ENCODE results near the gene DROSHA. TPM values are rescaled to one million over a fixed set of nuclear protein-coding genes. Genes with fewer than 3 reads are reported as not detected.

The DROSHA gene
- total and polyA plus RNA-seq, 2 donors (not counting 3 experiments of a cell fraction or from before 2014, with no cell fraction given): 49.1 to 96.4 TPM

- no peak for TF ChIP-seq JUN (IDR thresholded peaks at IDR 0.05; ENCODE audit: borderline replicate concordance, insufficient read depth, insufficient read length, low read depth)
- TF ChIP-seq MYC (IDR thresholded peaks at IDR 0.05; ENCODE audit: low read depth, low read length): no peak
- TF ChIP-seq POLR2A (IDR thresholded peaks at IDR 0.05; ENCODE audit: low read depth, low read length): no peak
- TF ChIP-seq CTCF (IDR thresholded peaks at IDR 0.05; ENCODE audit: extremely low read depth in 1 of 2, insufficient read depth in 1 of 2, low read depth in 1 of 2, low read length in 2 of 2): no peak
- TF ChIP-seq EZH2 (IDR thresholded peaks at IDR 0.05; ENCODE audit: borderline replicate concordance, low read depth, low read length, severe bottlenecking): no peak
- peaks cover 2% of the 10 kb centered on the region for H3K9me1 ChIP-seq (replicated peaks; ENCODE audit: control insufficient read depth, extremely low read depth, insufficient read depth, low read length)
These were observed 62.4 kb downstream of the DROSHA start for GRCh38 chr5:31469466-31469865.

GRCh38 chr5:31465291-31465690, 66.6 kb downstream of the DROSHA start:
- peaks cover 2% of the 10 kb centered on the region for H3K4me1 ChIP-seq (ENCODE audit: control insufficient read depth, extremely low read depth, insufficient read depth, low read length)
- H3K4me3 ChIP-seq (replicated peaks in 1 of 3; ENCODE audit: insufficient read depth in 1 of 3, low read depth in 1 of 3, low read length in 3 of 3): no peak overlapping the region
- TF ChIP-seq EZH2 (IDR thresholded peaks at IDR 0.05; ENCODE audit: borderline replicate concordance, low read depth, low read length, severe bottlenecking): no peak
- TF ChIP-seq MYC (IDR thresholded peaks at IDR 0.05; ENCODE audit: low read depth, low read length): no peak
- no peak for TF ChIP-seq CTCF (IDR thresholded peaks at IDR 0.05; ENCODE audit: extremely low read depth in 1 of 2, insufficient read depth in 1 of 2, low read depth in 1 of 2, low read length in 2 of 2)
- no peak for TF ChIP-seq POLR2AphosphoS5 (IDR thresholded peaks at IDR 0.05; ENCODE audit: insufficient read depth, low read depth, low read length)
- TF ChIP-seq JUN (IDR thresholded peaks at IDR 0.05; ENCODE audit: borderline replicate concordance, insufficient read depth, insufficient read length, low read depth): no peak
- TF ChIP-seq GATA2 (IDR thresholded peaks at IDR 0.05; ENCODE audit: insufficient read depth, insufficient read length, low read depth, low read length): no peak
- no peak for TF ChIP-seq MAX (IDR thresholded peaks at IDR 0.05; ENCODE audit: insufficient read depth, insufficient read length)
- TF ChIP-seq POLR2A (IDR thresholded peaks at IDR 0.05; ENCODE audit: low read depth, low read length): no peak
- no peak for TF ChIP-seq FOS (IDR thresholded peaks at IDR 0.05; ENCODE audit: borderline replicate concordance, insufficient read depth, low read length)
- no peaks in the 10 kb centered on the region for H4K20me1 ChIP-seq (replicated peaks; ENCODE audit: control insufficient read depth, extremely low read depth, insufficient read depth, low read length)
- no peaks in the 10 kb centered on the region for H3K79me2 ChIP-seq (ENCODE audit: control insufficient read depth, insufficient read depth, low read length)
- H3K4me2 ChIP-seq (ENCODE audit: insufficient read depth, low read length): no peak overlapping the region
- no peak overlapping the region for H3K27ac ChIP-seq (ENCODE audit: insufficient read depth, low read depth, low read length)
- peaks cover 4 to 14% of the 10 kb centered on the region in 2 experiments for H3K36me3 ChIP-seq (ENCODE audit: control insufficient read depth in 2 of 2, extremely low read depth in 1 of 2, insufficient read depth in 2 of 2, low read length in 2 of 2)
- intact Hi-C loops (cut with micrococcal nuclease) (no loop called here), dilution Hi-C loops (cut with MboI; ENCODE audit: extremely low pct_ligation_motif_present, low sequenced_read_pairs) (no loop called here)
- BruUV-seq (replicated peaks): no TSS peak
- POLR2A ChIA-PET: no interaction called here
- H3K9ac ChIP-seq (replicated peaks; ENCODE audit: extremely low read depth, insufficient read depth, low read length): no peak overlapping the region
- peaks cover 2% of the 10 kb centered on the region for H3K9me1 ChIP-seq (replicated peaks; ENCODE audit: control insufficient read depth, extremely low read depth, insufficient read depth, low read length)
- no peaks in the 10 kb centered on the region for H3K9me3 ChIP-seq (replicated peaks; ENCODE audit: control insufficient read depth, insufficient read depth, low read length)
- DNase-seq (ENCODE audit: low read depth, low spot score) (no peak), FAIRE-seq (no peak)
- CTCF ChIA-PET: no interaction called here
- no peak overlapping the region for H2AFZ ChIP-seq (ENCODE audit: low read depth, low read length)
- H3K27me3 ChIP-seq (ENCODE audit: control insufficient read depth in 2 of 2, insufficient read depth in 2 of 2, low read length in 2 of 2): no peaks in the 10 kb centered on the region

More at GRCh38 chr5:31469466-31469865, 62.4 kb downstream of the DROSHA start:
- H3K36me3 ChIP-seq (ENCODE audit: control insufficient read depth in 2 of 2, extremely low read depth in 1 of 2, insufficient read depth in 2 of 2, low read length in 2 of 2): peaks cover 2 to 4% of the 10 kb centered on the region in 2 experiments
- no peak overlapping the region for H2AFZ ChIP-seq (ENCODE audit: low read depth, low read length)
- no peak overlapping the region for H3K4me3 ChIP-seq (replicated peaks in 1 of 3; ENCODE audit: insufficient read depth in 1 of 3, low read depth in 1 of 3, low read length in 3 of 3)
- CTCF ChIA-PET: no interaction called here
- H3K27ac ChIP-seq (ENCODE audit: insufficient read depth, low read depth, low read length): no peak overlapping the region
- DNase-seq (ENCODE audit: low read depth, low spot score) (no peak), FAIRE-seq (no peak)
- intact Hi-C loops (cut with micrococcal nuclease): no loop called here
- no peaks in the 10 kb centered on the region for H4K20me1 ChIP-seq (replicated peaks; ENCODE audit: control insufficient read depth, extremely low read depth, insufficient read depth, low read length)
- dilution Hi-C loops (cut with MboI; ENCODE audit: extremely low pct_ligation_motif_present, low sequenced_read_pairs): no loop called here
- peaks cover 10% of the 10 kb centered on the region for H3K4me1 ChIP-seq (ENCODE audit: control insufficient read depth, extremely low read depth, insufficient read depth, low read length)
- no peak overlapping the region for H3K4me2 ChIP-seq (ENCODE audit: insufficient read depth, low read length)
- H3K79me2 ChIP-seq (ENCODE audit: control insufficient read depth, insufficient read depth, low read length): no peaks in the 10 kb centered on the region
- no peak overlapping the region for H3K9ac ChIP-seq (replicated peaks; ENCODE audit: extremely low read depth, insufficient read depth, low read length)
- H3K9me3 ChIP-seq (replicated peaks; ENCODE audit: control insufficient read depth, insufficient read depth, low read length): no peaks in the 10 kb centered on the region
- BruUV-seq (replicated peaks): no TSS peak
- H3K27me3 ChIP-seq (ENCODE audit: control insufficient read depth in 2 of 2, insufficient read depth in 2 of 2, low read length in 2 of 2): no peaks in the 10 kb centered on the region
- POLR2A ChIA-PET: no interaction called here

All from endothelial cell of umbilical vein (primary cell).